ENCODE data around the gene FOLR1.

The FOLR1 gene

DNA sequence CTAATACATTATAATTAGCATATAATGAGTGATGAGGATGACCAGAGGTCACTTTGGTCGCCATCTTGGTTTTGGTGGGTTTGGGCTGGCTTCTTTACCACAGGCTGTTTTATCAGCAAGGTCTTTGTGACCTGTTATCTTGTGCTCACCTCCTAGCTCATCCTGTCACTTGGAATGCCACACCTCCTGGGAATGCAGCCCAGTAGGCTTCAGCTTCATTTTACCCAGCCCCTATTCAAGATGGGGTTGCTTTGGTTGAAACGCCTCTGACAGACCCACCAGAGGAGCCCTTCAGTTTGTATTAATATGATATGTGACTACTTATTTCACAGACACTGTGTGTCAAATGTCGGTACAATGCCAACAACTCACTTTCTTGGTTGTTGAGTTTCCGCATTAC, 36.2 kb upstream of the FOLR1 start:
- TF ChIP-seq, protein P1, sequence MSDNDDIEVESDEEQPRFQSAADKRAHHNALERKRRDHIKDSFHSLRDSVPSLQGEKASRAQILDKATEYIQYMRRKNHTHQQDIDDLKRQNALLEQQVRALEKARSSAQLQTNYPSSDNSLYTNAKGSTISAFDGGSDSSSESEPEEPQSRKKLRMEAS (IDR thresholded peaks at IDR 0.05), result no peak
- TF ChIP-seq TAF1 (IDR thresholded peaks at IDR 0.05; ENCODE audit: low read depth), result no peak

DNA sequence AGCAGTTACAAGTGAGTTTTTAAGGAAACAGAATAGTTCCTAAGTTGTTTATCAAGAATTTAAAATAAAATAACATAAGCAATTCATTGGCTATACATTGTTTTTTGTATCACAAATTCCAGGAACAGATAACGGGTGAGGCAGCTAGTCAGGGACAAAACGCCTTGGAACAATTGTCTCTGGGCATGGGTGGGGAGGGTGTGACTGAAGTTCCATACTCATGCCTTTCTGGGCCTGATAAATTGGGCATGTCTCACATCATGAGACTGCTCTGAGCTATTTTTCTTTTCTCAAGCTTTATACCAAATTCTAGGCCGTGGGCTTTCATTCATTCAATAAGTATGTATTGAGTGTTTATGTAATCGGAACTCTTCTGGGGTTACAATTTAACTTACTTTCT, 34.8 kb upstream of the FOLR1 start:
- TF ChIP-seq, protein P2, sequence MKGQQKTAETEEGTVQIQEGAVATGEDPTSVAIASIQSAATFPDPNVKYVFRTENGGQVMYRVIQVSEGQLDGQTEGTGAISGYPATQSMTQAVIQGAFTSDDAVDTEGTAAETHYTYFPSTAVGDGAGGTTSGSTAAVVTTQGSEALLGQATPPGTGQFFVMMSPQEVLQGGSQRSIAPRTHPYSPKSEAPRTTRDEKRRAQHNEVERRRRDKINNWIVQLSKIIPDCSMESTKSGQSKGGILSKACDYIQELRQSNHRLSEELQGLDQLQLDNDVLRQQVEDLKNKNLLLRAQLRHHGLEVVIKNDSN (IDR thresholded peaks at IDR 0.05), result no peak
- no peak for TF ChIP-seq FOXM1 (IDR thresholded peaks at IDR 0.05; ENCODE audit: borderline replicate concordance, low read depth)
- no peak for TF ChIP-seq EP300 (IDR thresholded peaks at IDR 0.05; ENCODE audit: borderline replicate concordance)
- TF ChIP-seq CREB1 (IDR thresholded peaks at IDR 0.05; ENCODE audit: low read depth), result no peak
- no peak for TF ChIP-seq TCF12 (IDR thresholded peaks at IDR 0.05; ENCODE audit: low read depth)
- TF ChIP-seq, protein P3, sequence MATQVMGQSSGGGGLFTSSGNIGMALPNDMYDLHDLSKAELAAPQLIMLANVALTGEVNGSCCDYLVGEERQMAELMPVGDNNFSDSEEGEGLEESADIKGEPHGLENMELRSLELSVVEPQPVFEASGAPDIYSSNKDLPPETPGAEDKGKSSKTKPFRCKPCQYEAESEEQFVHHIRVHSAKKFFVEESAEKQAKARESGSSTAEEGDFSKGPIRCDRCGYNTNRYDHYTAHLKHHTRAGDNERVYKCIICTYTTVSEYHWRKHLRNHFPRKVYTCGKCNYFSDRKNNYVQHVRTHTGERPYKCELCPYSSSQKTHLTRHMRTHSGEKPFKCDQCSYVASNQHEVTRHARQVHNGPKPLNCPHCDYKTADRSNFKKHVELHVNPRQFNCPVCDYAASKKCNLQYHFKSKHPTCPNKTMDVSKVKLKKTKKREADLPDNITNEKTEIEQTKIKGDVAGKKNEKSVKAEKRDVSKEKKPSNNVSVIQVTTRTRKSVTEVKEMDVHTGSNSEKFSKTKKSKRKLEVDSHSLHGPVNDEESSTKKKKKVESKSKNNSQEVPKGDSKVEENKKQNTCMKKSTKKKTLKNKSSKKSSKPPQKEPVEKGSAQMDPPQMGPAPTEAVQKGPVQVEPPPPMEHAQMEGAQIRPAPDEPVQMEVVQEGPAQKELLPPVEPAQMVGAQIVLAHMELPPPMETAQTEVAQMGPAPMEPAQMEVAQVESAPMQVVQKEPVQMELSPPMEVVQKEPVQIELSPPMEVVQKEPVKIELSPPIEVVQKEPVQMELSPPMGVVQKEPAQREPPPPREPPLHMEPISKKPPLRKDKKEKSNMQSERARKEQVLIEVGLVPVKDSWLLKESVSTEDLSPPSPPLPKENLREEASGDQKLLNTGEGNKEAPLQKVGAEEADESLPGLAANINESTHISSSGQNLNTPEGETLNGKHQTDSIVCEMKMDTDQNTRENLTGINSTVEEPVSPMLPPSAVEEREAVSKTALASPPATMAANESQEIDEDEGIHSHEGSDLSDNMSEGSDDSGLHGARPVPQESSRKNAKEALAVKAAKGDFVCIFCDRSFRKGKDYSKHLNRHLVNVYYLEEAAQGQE (IDR thresholded peaks at IDR 0.05; ENCODE audit: low read depth), result no peak
- TF ChIP-seq NFIC (IDR thresholded peaks at IDR 0.05), result no peak
- TF ChIP-seq, protein P1 (IDR thresholded peaks at IDR 0.05), result no peak
- no peak for TF ChIP-seq EGR1 (IDR thresholded peaks at IDR 0.05)
- no peak for TF ChIP-seq TEAD4 (IDR thresholded peaks at IDR 0.05)
- TF ChIP-seq TAF1 (IDR thresholded peaks at IDR 0.05; ENCODE audit: low read depth), result no peak
- no peak for TF ChIP-seq RAD21 (IDR thresholded peaks at IDR 0.05; ENCODE audit: low read depth)
- no peak for TF ChIP-seq ZBTB7A (IDR thresholded peaks at IDR 0.05; ENCODE audit: low read depth)
- no peak for TF ChIP-seq CEBPB (IDR thresholded peaks at IDR 0.05)

DNA sequence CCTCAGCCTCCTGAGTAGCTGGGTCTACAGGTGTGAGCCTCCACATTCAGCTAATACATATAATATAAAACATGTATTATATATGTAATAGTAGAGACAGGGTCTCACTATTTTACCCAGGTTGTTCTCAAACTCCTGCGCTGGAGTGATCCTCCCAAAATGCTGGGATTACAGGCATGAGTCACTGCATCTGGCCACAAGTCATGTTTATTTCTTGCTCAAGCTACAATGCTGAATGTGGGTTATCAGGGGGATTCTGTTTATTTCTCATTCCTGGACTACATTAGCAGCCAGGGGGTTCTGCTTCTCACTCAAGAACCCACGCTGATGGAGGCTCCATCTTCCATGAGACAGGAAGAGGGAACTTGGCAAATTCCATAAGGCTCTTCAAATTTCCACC, 31.6 kb upstream of the FOLR1 start:
- no peak for TF ChIP-seq FOXM1 (IDR thresholded peaks at IDR 0.05; ENCODE audit: borderline replicate concordance, low read depth)
- no peak for TF ChIP-seq TAF1 (IDR thresholded peaks at IDR 0.05; ENCODE audit: low read depth)
- no peak for TF ChIP-seq TCF12 (IDR thresholded peaks at IDR 0.05; ENCODE audit: low read depth)
- TF ChIP-seq EGR1 (IDR thresholded peaks at IDR 0.05), result no peak
- TF ChIP-seq TEAD4 (IDR thresholded peaks at IDR 0.05), result no peak

DNA sequence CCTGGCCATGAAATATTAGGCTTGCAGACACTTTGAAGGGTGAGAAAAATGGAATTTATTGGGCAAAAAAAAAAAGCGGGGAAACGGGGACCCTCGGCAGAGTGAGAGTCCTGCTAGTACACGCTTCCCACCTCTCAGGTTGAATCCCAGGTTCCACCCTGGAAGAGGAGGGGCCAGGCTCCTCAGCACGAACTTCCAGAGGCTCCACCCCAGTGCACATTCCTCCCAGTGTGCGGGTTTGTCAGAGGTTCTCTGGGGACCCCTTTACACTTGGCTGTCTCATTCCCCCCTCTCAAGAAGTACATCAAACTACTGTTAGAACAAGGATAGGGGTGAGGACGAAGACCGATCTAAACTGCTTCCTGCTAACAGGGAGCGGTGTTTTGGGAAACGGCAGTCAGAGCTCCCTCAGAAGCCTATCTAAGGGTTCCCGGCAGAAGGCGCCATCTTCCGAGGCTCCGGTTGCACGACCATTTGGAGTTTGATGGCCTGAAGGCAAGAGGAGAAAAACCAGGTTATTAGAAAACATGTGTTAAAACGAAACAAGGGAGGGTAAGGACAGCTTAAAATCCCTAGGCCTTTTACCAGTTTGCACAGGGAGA, 28.9 kb upstream of the FOLR1 start:
- TF ChIP-seq RAD21 (IDR thresholded peaks at IDR 0.05; ENCODE audit: low read depth) (no peak), EP300 (IDR thresholded peaks at IDR 0.05; ENCODE audit: borderline replicate concordance) (no peak), TEAD4 (IDR thresholded peaks at IDR 0.05) (no peak), YY1 (IDR thresholded peaks at IDR 0.05; ENCODE audit: low read depth) (no peak), NFIC (IDR thresholded peaks at IDR 0.05) (no peak), FOXM1 (IDR thresholded peaks at IDR 0.05; ENCODE audit: borderline replicate concordance, low read depth) (no peak), ZBTB7A (IDR thresholded peaks at IDR 0.05; ENCODE audit: low read depth) (no peak)
- TF ChIP-seq, protein P3 (IDR thresholded peaks at IDR 0.05; ENCODE audit: low read depth), result no peak

DNA sequence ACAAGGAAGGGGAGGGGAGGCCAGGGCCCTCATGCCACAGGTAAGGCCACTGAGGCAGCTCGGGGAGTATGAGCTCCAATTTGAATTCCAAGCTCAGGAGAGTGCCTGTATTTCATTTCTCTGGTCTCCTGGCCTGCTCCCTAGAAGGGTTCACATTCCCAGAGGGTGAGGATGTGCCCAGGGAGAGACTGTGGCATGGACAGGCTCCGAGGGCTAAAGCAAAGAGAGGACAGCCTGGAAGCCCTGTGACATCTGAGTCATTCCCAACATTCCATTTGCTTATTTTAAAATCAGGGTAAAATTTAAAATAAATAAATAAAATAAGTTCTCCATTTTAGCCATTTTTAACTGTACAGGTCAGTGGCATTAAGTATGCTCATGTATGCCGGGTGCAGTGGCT, 18.6 kb upstream of the FOLR1 start:
- no peak for TF ChIP-seq TEAD4 (IDR thresholded peaks at IDR 0.05)
- no peak for TF ChIP-seq RAD21 (IDR thresholded peaks at IDR 0.05; ENCODE audit: low read depth)
- no peak for TF ChIP-seq NFIC (IDR thresholded peaks at IDR 0.05)
- no peak for TF ChIP-seq TCF12 (IDR thresholded peaks at IDR 0.05; ENCODE audit: low read depth)
- TF ChIP-seq EGR1 (IDR thresholded peaks at IDR 0.05), result no peak
- no peak for TF ChIP-seq ZBTB7A (IDR thresholded peaks at IDR 0.05; ENCODE audit: low read depth)
- TF ChIP-seq, protein P1 (IDR thresholded peaks at IDR 0.05), result no peak
- TF ChIP-seq, protein P2 (IDR thresholded peaks at IDR 0.05), result no peak
- no peak for TF ChIP-seq CREB1 (IDR thresholded peaks at IDR 0.05; ENCODE audit: low read depth)

DNA sequence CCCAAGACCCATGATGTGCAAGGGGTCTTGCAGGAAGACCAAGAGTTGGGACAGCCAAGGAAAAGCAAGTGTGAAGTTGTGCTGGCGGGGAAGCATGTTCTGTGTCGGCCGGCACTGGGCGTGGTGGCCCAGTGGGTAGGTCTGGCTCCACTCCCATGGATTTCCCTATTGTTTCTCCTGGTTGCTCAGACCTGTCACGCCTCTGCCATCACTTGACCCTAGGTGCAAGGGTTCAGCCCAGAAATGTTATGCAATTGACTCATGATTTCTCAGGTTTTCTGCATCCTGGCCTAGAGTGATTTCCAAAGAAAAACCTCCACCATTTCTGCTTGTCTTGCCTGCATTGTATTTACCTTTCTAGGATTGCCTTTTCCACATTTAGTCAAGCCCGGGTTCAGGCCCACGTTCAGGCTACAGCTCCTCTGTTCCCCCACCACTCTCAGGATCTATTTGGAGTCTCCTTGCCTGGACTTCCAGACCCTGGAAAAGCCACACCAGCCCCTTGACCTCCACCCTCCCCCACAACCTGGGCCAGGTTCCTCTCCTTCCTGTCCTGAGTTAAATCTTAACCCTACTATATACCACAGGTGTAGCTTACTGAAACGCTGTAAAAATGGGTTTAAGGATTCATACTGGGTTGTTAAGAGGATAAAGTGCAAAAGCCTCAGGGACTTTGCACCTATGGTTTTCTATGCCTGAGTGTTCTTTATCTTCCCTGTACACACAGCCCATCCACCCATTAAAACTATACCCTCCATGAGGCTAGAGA, 17.5 kb upstream of the FOLR1 start:
- no peak for TF ChIP-seq TCF12 (IDR thresholded peaks at IDR 0.05; ENCODE audit: low read depth)
- TF ChIP-seq RAD21 (IDR thresholded peaks at IDR 0.05; ENCODE audit: low read depth), result no peak
- no peak for TF ChIP-seq EP300 (IDR thresholded peaks at IDR 0.05; ENCODE audit: borderline replicate concordance)
- TF ChIP-seq, protein P1 (IDR thresholded peaks at IDR 0.05), result peak; percentile 33; the same call in 1 of the 2 replicates
- TF ChIP-seq EGR1 (IDR thresholded peaks at IDR 0.05), result no peak
- TF ChIP-seq, protein P3 (IDR thresholded peaks at IDR 0.05; ENCODE audit: low read depth), result no peak
- no peak for TF ChIP-seq TEAD4 (IDR thresholded peaks at IDR 0.05)
- TF ChIP-seq TAF1 (IDR thresholded peaks at IDR 0.05; ENCODE audit: low read depth), result no peak
- 0 out of 2 replicates have a peak, but pooled peaks have one; percentile 52 for TF ChIP-seq CEBPB (IDR thresholded peaks at IDR 0.05)
- TF ChIP-seq ZBTB7A (IDR thresholded peaks at IDR 0.05; ENCODE audit: low read depth), result no peak
- TF ChIP-seq, protein P2 (IDR thresholded peaks at IDR 0.05), result no peak
- no peak for TF ChIP-seq NFIC (IDR thresholded peaks at IDR 0.05)
- no peak for TF ChIP-seq YY1 (IDR thresholded peaks at IDR 0.05; ENCODE audit: low read depth)
- no peak for TF ChIP-seq FOXM1 (IDR thresholded peaks at IDR 0.05; ENCODE audit: borderline replicate concordance, low read depth)
- no peak for TF ChIP-seq CREB1 (IDR thresholded peaks at IDR 0.05; ENCODE audit: low read depth)
